Osteoblast (primary cell): ENCODE results near the gene PTPRN2. TPM values are rescaled to one million over a fixed set of nuclear protein-coding genes. Genes with fewer than 3 reads are reported as not detected.

ENCODE experiments used
- DNase-seq: peaks from one replicate; pipeline ENCODE4 v3.0.0; 2011; ENCODE audit warnings: low spot score, mixed read lengths; ENCODE audit not compliant: insufficient read length; ENCODE audit errors: missing footprints
- H2AFZ ChIP-seq: 2 replicates; pipeline ENCODE4 v1.6.0; 2011; ENCODE audit warnings: mild to moderate bottlenecking, low read length
- H3K27ac ChIP-seq: 2 replicates; pipeline ENCODE4 v1.5.1; 2011; ENCODE audit warnings: mild to moderate bottlenecking, low read depth, low read length, moderate library complexity
- H3K27me3 ChIP-seq: 2 replicates; pipeline ENCODE4 v1.6.0; 2012; ENCODE audit warnings: mild to moderate bottlenecking, control low read depth, inconsistent platforms, low read length, moderate library complexity; ENCODE audit not compliant: insufficient read depth
- H3K36me3 ChIP-seq: 2 replicates; pipeline ENCODE4 v1.5.1; 2011; ENCODE audit warnings: mild to moderate bottlenecking, low read length, control low read depth, moderate library complexity; ENCODE audit not compliant: insufficient read depth
- H3K4me1 ChIP-seq: 2 replicates; pipeline ENCODE4 v1.5.1; 2011; ENCODE audit warnings: mild to moderate bottlenecking, low read length, control low read depth, moderate library complexity; ENCODE audit not compliant: insufficient read depth
- H3K4me2 ChIP-seq: 2 replicates; pipeline ENCODE4 v1.6.0; 2011; ENCODE audit warnings: mild to moderate bottlenecking, low read length; ENCODE audit not compliant: insufficient read depth
- H3K4me3 ChIP-seq: fragments of 200-600 bp; sonication (generic); 3 replicates; pipeline ENCODE4 v1.5.1; 2012; ENCODE audit warnings: mild to moderate bottlenecking, low read length, inconsistent platforms; ENCODE audit not compliant: insufficient read depth
- H3K79me2 ChIP-seq: 2 replicates; pipeline ENCODE4 v1.6.0; 2012; ENCODE audit warnings: mild to moderate bottlenecking, low read length, control low read depth, inconsistent platforms; ENCODE audit not compliant: insufficient read depth
- H3K9me3 ChIP-seq: 2 replicates; pipeline ENCODE4 v1.5.1; 2011; ENCODE audit warnings: low read depth, low read length, control low read depth
- H4K20me1 ChIP-seq: 2 replicates; pipeline ENCODE4 v1.6.0; 2012; ENCODE audit warnings: mild to moderate bottlenecking, low read length, control low read depth; ENCODE audit not compliant: insufficient read depth
- total RNA-seq: library from RNA; depleted of rRNA; stranded (reverse); fragments of >200 nt; gene quantifications from 2 replicates; pipeline ENCODE4 v1.2.3, GENCODE V29; 2012
- TF ChIP-seq, protein P1 (sequence below): IDR thresholded peaks from 2 replicates; pipeline ENCODE4 v1.5.1; 2011; ENCODE audit warnings: mild to moderate bottlenecking, low read depth, low read length, moderate library complexity; ENCODE audit errors: extremely low read depth

The PTPRN2 gene
- total RNA-seq, 1 donor = 0.36 TPM

GRCh38 chr7:157871681-157872080, 715.9 kb downstream of the PTPRN2 start:
- Histone ChIP-seq H3K79me2 (no peaks in the 10 kb centered on the region), H3K4me3 (no peak overlapping the region), H3K4me2 (no peak overlapping the region), H3K4me1 (no peaks in the 10 kb centered on the region), H3K36me3 (no peaks in the 10 kb centered on the region), H3K27ac (no peak overlapping the region), H3K27me3 (no peaks in the 10 kb centered on the region), H3K9me3 (no peaks in the 10 kb centered on the region), H2AFZ (no peak overlapping the region), H4K20me1 (no peaks in the 10 kb centered on the region)
- TF ChIP-seq, protein P1, sequence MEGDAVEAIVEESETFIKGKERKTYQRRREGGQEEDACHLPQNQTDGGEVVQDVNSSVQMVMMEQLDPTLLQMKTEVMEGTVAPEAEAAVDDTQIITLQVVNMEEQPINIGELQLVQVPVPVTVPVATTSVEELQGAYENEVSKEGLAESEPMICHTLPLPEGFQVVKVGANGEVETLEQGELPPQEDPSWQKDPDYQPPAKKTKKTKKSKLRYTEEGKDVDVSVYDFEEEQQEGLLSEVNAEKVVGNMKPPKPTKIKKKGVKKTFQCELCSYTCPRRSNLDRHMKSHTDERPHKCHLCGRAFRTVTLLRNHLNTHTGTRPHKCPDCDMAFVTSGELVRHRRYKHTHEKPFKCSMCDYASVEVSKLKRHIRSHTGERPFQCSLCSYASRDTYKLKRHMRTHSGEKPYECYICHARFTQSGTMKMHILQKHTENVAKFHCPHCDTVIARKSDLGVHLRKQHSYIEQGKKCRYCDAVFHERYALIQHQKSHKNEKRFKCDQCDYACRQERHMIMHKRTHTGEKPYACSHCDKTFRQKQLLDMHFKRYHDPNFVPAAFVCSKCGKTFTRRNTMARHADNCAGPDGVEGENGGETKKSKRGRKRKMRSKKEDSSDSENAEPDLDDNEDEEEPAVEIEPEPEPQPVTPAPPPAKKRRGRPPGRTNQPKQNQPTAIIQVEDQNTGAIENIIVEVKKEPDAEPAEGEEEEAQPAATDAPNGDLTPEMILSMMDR = no peak
- peak; percentile 60 for DNase-seq

DNA sequence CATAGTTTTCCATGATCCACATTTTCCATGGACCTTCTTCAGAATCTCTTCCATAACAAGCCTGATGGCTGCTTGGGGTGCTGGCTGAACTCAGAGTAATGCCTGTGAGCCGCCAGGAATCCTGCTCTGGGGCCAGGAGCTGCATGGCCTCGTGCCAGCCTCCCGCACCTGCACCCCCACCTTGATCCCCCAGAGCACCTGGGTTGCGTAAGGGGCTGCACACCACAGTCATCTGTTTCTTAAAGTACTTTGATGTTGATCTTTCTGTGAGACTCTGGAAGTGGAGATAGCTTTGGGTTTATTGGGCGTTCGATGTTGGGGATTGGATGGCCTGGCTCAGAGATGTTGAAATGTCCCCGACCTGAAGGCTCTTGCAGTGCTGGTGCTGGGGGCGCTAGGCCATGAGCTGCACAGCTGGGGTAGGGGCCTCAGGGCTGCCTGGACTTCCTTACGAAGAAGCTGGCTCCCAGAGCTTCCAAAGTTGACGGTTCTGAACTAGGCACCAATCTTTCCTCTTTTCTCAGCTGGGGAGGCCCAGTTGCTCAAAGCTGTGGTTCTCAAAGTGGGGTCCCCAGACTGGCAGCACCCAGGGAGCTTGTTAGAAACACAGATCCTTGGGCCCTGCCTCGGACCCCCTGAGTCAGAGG, 716.9 kb downstream of the PTPRN2 start:
- H3K36me3 ChIP-seq = no peaks in the 10 kb centered on the region
- no peaks in the 10 kb centered on the region for H3K27me3 ChIP-seq
- no peak overlapping the region for H3K4me2 ChIP-seq

DNA sequence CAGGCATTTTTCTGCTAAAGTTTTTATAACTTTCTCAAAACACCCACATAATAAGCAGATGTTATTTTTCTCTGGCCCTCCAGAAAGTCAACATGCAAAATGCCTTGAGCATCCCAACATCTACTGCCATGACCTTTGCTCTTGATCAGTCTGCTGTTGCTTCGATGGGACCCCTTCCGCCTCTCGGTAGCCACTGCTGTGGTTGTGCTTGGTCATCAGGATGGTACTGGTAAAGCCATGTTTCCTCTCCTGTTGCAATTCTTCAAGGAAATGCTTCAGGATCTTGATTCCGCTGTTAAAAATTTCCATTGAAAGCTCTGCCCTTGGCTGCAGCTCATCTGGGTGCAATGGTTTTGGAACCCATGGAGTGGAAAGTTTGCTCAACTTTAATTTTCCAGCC, 717.8 kb downstream of the PTPRN2 start:
- Histone ChIP-seq H3K4me2 (no peak overlapping the region), H4K20me1 (no peaks in the 10 kb centered on the region), H3K9me3 (no peaks in the 10 kb centered on the region), H3K27me3 (no peaks in the 10 kb centered on the region), H3K79me2 (no peaks in the 10 kb centered on the region), H3K27ac (no peak overlapping the region), H3K4me3 (no peak overlapping the region), H2AFZ (no peak overlapping the region), H3K4me1 (no peaks in the 10 kb centered on the region), H3K36me3 (no peaks in the 10 kb centered on the region)
- peak; percentile 13 for DNase-seq
- TF ChIP-seq, protein P1 = no peak

More for the DNA sequence above, 716.9 kb downstream of the PTPRN2 start:
- DNase-seq = peak; percentile 62
- H2AFZ ChIP-seq = no peak overlapping the region
- TF ChIP-seq, protein P1 = no peak
- H3K4me1 ChIP-seq = no peaks in the 10 kb centered on the region
- H3K9me3 ChIP-seq = no peaks in the 10 kb centered on the region
- no peaks in the 10 kb centered on the region for H4K20me1 ChIP-seq
- no peaks in the 10 kb centered on the region for H3K79me2 ChIP-seq
- H3K4me3 ChIP-seq = no peak overlapping the region
- no peak overlapping the region for H3K27ac ChIP-seq

DNA sequence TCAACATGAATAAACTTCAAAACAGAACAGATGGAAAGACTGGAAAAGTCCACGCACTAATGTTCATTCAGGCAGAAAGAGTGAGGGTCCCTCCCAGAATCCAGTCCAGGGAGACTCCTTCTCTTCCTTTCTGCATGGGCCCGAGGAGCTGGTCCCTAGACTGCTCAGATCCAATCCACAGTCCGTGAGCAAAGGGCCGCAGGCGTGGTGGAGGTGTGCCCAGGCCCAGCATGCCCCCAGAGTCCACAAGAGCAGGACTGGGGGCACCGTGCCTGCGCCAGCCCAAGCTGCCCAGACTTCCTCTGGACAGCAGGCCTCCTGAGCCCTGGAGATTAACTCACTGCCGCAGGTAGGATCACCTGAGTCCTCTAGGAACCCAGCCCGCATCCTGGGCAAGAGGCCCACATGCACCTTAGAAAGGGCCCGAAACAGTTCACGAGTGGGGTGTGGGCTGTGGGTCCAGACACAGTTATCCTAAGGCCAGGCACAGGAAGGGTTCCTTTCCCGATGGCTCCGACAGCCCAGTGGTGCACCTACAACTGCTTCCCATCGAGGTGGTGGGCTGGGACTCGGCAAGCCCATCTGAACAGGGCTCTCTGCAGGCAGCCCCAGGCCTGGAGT, 719.8 kb downstream of the PTPRN2 start:
- Histone ChIP-seq H3K4me2 (no peak overlapping the region), H3K4me3 (no peak overlapping the region), H3K36me3 (no peaks in the 10 kb centered on the region), H3K27ac (no peak overlapping the region), H3K79me2 (no peaks in the 10 kb centered on the region), H2AFZ (no peak overlapping the region), H4K20me1 (no peaks in the 10 kb centered on the region), H3K27me3 (no peaks in the 10 kb centered on the region), H3K9me3 (no peaks in the 10 kb centered on the region), H3K4me1 (no peaks in the 10 kb centered on the region)
- DNase-seq = peak; percentile 18
- TF ChIP-seq, protein P1 = no peak
